NOMO-1 treated with DMSO at 0.1 percent for 48 hours (cell line): Measurements from ENCODE around the gene SPSB3.
"Not testable (repeated sequence)": the region's sequence is repeated elsewhere in the genome, so short reads cannot be mapped to it uniquely, and the experiment has no call there.

Source experiments
- DNase-seq: peaks from one replicate; lab custom pipeline; 2025; ENCODE audit not compliant: unreplicated experiment; lab: John Stamatoyannopoulos, UW

The SPSB3 gene

DNA sequence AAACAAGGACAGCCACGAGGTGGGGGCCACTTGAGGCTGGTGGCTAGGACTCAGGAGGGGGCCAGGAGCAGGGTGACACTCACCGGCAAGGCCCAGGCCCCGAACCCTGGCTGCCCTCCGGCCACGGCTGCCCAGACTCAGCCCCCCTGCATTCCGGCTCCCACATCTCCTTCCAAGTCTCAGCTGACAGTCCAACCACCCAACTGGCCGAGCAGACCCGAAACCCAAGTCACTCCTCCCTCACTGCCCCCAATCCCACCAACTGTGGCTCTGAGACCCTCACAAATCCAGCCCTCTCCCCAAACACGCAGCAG, 34.9 kb upstream of the SPSB3 start:
- no peak for DNase-seq

DNA sequence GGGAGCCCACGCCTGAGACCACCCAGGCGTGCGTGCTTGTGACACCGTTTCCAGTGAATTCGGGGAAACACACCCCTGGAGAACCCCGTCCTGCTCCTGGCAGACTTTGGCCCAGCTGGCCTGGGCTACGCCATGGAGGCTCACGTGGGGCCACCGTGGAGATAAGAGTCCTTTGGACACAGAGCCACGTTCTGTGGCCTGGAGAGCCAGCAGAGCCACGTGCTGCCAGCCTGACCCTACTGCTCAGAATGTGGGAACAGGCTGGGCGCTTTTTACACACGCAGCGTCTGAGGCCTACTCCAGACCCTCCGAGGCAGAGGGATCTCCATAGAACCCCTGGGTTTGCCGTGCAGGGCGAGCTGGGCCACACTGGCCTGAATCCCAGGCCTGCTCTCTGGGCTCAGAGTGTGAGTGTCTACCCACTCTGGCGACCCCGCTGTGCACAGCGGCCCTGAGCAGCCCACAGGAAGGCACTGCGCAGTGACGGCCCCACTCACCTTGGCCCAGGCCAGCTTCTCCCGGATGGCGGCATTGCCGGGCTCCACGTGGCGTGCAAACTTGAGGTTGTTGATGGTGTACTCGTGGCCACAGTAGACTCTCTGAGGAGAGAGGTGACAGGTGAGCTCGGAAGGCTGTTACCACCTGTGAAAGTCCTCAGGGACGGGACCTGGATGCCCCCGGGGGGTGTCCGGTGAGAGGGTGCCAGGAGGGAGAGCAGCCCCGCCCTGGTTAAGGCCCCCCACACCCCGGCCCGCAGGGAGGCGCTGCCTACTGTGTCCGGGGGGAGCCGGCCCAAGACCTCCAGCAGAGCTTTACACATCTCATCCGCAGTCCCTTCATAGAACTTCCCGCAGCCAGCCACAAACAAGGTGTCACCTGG, 34.3 kb upstream of the SPSB3 start:
- no peak for DNase-seq

DNA sequence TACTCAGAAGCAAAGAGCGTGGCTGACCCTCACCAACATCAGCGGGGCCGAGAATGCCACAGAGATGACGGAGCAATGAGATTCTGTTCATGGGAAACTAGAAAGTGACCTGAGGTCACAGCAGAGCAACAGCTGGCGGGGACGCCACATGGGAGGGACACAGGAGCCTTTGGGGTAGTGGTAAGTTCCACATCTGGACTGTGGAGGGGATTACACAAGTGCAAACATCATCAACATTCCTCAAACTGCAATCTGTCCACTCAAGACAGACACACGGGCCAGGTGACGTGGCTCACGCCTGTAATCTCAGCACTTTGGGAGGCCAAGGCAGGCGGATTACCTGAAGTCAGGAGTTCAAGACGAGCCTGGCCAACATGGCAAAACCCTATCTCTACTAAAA, 33.1 kb upstream of the SPSB3 start:
- DNase-seq: no peak

DNA sequence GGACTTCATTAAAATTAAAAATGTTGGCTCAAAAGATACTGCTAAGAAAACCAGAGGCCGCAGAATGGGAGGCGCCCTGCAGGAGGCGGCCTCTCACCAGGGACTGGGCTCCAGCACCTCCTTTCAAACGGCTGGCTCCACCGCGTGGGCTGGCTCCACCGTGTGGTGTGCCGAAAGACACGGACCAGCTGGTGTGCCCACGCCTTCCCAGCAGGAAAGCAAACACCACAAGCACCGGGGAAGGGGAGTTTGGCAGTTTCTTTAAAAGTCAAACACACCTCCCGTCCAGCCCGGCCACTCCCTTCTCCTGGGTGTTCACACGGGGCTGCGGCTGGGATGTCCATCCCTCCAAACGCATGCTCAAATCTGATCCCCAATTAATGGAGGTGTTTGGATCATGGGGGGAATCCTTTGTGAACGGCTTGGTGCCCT, 30.4 kb upstream of the SPSB3 start:
- no peak for DNase-seq

DNA sequence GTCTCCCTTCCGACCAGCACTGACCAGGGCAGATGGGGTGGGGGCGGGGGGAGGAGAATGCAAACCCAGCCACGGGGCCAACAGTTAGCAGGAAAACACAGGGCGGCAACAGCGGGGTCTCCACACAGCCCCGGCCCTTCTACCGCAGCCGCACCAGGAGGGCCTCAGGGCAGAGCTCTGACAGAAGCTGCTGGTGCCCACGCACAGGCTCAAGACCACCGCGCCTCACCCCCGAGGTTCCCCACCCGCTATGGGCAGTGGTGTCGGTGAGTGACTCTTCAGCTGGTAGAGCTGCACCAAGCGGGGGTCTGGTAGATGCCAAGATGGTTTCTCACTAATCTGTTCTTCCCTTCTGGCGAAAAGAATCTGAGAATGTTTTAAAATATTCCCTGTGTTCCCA, 28.2 kb upstream of the SPSB3 start:
- DNase-seq: no peak

DNA sequence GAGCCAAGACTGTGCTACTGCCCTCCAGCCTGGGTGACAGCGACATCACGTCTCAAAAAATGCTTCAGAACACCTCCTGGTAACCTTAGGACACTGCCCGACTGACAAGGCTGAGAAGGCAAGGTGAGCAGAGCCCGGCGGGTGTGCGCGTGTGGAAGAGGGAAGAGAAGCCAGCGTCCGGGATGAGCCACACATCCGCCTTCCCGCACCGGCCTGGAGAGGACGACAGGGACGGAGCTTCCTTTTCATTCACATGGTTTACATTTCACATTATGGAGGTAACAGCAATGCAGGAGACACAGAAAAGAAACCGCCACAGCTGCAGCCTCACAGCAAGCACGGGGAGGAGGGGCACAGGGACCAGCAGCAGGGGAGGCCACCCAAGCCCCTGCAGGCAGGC, 27.7 kb upstream of the SPSB3 start:
- DNase-seq: no peak

DNA sequence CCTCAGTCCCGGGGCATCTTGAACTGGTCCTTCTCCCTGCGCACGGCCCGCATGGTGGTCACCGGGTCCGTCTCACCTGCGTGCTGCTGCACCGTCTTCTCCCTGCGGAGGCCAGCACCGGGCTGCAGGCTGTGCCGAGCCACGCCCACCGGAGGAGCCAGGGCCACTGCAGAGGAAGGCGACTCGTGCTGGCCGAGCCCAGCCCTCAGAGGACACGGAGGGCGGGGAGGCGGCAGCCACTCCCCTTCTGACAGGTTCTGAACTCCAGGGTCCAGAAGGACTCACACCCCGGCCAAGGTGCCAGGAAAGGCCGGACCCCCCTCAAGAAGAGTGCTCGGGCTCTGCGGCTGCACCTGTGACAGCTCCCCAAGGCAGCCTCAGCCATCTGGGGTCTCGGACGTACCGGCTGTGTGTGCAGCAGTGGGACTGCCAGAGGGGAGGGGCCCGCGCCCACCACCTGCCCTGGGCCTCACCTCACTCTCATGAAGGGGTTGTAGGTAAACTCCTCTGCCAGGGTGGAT, 27.0 kb upstream of the SPSB3 start:
- DNase-seq: no peak

DNA sequence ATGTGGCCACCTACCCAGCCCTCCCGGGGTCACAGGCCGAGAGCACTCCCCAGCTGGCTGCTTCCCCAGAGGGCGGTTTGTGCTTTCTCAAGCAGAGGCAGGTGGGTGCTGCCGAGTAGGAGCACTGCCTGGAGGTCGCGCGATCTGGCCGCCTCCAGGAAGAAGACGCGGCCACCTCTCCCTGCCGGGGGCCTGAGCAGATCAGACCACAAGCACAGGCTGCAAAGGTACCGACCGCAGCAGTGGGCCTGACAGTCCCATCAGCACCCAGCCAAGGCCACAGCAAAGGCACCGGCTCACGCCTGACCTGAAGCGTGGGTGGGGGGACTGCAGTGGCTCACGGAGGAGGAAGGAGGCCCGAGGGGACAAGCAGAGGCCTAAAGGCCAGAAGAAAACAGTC, 26.3 kb upstream of the SPSB3 start:
- DNase-seq: no peak

DNA sequence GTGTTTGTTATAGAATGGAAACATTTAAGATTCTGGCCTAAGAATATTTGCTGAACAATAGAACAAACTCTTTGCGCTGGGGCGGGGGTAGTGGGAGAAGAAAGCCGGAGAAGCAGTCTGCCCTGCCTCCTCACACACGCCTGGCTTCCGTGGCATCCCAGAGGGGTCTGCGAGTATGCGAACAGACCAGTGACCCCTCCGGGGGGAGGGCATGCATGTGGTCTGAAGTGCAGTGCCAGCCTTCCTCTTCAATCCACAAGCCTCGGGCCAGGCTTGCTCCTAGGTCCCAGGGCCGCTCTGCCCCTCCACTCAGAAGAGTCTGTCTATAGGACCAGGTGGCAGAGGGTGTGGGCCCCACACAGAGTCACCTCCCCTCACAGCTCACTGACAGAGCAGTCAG, 25.3 kb upstream of the SPSB3 start:
- DNase-seq: no peak

DNA sequence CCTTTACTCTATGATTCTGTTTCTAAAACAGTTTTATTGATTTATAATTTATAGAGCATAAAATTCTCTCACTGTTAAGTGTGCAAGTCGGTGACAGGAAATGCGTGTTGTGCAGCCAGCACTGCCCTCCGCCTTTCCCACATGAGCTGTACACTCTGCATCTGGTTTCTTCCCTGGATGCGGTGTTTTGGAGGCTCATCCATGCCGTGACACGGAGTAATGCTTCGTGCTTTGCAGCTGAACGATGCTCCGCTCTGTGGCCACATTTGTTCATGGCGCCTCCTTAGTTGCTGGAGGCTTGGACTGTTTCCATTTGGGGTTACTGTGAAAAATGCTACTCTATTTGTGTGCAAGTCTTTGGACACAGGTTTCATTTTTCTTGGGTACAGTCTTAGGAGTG, 18.3 kb upstream of the SPSB3 start:
- no peak for DNase-seq

DNA sequence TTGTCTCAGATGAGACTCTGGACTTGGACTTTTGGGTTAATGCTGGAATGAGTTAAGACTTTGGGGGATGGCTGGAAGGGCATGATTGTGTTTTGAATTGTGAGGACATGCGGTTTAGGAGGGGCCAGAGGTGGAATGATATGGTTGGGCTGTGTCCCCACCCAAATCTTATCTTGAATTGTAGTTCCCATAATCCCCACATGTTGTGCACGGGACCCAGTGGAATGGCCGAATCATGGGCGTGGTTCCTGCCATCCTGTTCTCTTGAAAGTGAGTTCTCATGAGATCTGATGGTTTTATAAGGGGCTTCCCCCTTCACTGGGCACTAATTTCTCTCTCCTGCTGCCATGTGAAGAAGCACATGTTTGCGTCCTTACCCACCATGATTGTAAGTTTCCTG, 16.9 kb upstream of the SPSB3 start:
- DNase-seq: not testable (repeated sequence)

DNA sequence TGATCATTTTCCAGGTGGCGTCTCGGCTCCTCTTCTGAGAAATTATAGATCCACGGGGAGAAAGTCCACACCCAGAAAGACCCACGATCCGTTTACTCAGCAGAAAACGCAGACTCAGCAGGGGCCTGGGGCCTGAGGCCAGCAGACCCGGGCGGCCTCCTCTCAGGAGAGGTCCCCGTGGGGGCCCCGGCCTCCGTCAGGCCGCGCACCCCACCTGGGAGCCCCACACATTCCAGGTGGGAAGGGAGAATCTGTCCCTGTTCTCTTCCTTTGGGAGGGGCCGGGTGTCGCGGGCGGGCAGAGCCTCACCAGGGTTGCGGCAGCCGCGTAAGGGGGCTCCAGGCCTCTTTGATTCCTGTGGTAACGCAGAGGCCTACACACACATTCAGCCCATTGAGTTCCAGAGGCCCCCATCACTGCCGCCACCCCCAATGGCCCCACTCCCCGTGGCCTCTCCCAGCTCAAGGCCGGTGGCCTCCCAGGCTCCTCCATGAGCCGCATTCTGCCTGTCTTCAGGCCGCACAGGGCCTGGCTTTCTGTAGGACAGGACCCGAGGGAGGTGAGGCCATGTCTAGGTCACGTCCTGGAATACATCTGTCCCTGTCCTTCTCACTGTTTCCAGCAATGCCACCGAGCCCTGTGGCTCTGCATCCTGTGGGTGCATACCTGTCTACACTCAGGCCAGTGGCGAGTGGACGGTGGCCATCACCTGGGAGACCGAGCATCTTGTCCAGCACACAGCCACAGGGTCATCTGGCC, 12.7 kb upstream of the SPSB3 start:
- no peak for DNase-seq

DNA sequence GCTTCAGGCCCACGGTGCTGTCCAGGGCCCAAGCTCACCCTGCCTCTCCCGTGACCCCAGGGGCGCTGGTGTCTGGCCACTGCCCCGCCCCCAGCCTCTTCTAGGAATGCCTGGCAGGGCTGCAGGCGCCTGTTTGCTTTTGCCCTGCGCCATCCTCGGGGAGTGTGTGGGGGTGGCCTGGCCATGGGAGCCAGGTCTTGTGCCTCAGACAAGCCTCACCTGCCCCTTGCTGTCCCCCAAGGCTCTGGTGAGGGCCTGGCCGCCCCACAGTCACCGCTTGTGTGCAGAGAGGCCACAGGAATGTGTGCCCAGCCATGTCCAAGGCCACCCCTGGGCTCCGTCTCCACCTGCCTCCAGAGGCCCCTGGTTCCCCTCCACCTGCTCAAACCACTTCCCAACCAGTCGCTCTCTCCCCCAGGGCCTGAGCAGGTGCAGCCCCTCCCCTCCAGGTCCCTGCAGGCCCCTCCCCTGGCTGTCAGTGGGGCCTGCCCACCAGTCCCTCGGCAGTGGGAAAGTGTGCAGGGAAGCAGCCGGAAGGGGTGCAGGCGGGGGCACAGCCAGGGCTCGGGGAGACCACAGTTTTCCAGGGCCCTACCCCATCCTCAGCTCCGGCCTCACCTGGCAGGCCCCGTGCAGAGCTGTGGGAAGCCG, 12.0 kb upstream of the SPSB3 start:
- no peak for DNase-seq

DNA sequence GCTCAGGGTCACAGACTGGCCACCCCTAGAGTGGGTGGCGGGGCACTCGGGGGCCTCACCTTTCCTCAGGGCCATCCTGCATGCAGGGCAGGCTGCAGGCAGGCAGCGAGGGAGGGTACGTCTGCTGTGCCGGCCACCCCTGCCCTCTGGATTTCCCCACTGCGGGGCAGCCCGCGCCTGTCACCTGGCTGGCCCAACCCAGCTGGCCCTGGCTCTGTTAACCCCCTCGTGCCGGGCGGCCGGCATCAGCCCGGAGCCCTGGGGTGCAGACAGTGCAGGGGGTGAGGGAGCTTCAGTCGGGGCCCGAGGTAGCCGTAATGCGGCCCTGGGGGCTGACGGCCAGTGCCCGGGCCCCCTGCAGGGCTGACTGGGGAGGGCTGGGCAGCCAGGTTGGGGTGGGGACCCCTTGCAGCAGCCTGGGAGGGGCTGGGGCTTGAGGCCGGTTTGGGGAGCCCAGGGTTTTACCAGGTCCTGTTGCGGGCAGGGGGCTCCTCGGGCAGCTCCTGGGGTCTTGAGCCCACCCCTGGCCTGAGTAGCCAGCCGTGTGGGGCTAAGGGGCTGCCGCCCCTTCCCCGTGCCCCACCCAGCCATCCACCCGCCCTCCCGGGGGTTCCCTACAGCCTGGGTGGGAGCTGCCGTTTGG, 11.3 kb upstream of the SPSB3 start, which contains the start of gene IGFALS:
IGFALS (minus strand) TSS at position 128 of the 643 bp plus-strand sequence; CDS start at position 75, 53 bp downstream.
- no peak for DNase-seq

DNA sequence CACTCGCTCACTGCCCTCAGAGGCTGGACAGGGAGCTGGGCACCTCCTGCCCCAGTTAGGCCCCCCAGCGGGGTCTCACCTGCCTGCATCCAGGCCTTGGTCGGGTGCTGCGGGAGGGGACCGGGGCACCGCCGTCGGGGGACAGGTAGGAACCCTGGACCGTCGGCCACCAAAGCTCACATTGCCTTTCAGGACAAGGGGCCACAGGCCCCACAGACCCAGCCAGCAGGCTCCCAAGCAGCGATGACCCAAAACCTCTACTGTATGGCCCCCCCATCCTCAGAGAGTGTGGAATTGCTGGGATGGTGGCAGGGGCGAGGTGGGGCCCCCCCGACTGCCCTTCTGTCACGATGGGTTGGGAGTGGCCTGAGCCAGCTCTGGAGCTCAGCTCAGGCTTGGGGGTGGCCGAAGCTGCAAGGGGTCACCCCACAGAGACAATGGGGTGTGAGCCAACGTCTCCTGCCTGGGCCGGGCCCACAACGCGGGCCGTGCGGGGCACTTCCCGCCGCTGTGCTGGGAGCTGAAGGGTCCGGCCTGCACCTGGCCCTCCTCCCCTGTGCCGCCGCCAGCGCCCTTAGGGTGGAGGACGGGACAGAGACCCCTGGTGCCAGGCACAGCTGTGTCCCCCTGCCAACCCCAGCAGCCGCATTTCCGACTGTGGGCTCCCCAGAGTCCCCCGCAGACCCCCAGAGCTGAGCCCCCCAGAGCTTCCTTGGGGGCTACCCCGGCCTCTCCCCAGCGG, 10.6 kb upstream of the SPSB3 start:
- no peak for DNase-seq

DNA sequence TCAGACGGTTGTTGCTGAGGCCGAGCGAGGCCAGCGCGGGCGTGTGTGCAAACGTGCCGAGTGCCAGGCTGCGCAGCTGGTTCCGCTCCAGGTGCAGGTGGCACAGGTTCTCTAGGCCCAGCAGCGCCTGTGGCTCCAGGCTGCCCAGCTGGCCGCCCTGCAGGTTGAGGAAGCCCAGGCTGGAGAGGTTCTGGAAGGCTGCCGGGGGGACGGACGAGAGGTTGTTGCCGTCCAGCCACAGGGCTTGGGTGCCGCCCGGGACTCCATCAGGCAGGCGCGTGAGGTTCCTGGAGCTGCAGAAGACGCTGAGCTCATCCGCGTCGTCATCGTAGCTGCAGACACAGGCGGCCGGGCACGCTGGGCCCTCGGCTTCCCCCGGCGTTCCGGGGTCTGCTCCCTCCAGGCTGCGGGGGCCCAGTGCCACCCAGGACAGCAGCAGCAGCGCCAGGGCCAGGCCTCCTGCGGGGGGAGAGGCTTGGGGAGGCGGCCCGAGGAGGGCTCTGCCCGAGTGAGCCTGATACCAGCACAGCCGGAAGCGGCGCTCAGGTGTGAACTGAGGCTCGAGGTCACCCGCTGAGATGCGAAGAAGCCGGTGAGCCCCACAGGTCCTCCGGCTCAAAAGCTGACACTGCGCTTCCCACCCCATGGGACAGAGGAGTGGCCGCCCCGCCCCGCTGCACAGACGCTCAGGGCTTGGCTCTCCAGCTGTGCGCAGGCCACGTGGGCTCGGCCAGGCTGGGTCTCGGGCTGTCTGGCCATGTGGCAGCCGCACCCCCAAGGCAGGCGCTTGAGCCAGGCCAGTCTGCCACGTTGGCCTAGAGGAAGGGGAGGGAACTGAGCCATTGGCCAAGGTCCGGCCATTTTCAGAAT, 9.8 kb upstream of the SPSB3 start:
- no peak for DNase-seq

DNA sequence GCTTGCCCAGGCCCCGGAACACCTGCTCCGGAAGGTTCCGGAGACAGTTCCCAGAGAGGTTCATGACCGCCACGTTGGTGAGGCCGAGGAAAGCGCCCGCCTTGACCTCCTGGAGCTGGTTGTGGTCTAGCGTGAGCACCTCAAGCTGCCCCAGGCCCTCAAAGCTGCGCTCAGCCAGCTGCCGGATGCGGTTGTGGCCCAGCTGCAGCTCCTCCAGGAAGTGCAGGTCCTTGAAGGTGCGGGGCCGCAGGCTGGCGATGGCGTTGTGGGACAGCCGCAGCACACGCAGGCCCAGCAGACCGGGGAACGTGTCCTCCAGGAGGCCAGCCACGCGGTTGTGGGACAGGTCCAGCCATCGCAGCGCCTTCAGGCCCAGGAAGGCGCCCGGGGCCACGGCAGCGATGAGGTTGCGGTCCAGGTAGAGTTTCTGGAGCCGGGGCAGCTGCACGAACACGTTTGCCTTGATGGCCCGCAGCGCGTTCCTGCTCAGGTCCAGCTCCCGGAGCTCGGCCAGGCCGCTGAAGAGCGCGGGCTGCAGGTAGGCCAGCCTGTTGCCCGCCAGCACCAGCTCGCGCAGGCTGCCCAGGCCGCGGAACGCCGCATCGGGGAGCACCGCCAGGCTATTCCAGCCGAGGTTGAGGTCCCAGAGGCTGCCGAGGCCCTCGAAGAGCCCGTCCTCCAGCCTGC, 9.0 kb upstream of the SPSB3 start:
- no peak for DNase-seq

DNA sequence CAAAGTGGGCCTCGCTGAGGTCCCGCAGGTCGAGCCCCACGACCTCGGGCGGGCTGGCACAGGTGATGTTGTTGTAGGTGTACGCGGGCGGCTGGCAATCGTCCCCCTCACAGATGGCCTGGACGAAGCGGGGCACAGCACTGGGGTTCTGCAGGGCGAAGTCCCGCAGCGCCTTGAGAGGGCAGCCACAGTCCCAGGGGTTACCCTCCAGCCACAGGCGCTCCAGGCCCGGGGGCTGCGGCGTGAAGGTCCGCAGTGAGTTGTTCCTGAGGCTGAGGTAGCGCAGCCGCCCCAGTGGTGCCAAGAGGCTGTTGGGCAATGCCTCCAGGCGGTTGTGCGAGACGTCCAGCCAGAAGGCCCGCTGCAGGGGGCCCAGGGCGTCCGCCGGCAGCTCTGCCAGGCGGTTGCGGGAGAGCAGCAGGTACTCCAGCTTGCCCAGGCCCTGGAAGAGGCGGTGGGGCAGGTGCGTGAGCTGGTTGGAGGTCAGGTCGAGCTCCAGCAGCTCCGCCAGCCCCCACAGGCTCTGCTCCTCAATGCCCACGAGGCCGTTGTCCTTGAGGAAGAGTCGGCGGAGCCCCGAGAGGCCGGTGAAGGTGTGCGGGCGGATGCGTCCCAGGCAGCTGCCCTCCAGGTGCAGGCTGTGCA, 8.4 kb upstream of the SPSB3 start:
- no peak for DNase-seq

DNA sequence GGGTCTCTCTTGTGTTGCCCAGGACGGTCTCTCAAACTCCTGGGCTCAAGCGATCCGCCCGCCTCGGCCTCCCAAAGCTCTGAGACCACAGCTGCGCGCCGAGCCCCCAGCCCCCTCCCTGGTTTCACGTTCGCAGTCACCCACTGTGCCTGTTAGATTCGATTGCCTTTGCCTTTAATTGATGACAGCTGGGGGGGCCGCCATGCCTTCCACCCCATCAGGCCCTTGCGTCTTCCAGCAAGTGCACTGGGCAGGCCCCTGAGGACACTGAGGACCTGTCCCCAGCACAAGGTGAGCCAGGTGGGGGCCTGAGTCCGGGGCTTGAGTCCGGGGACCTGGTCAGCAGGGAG, 7.9 kb upstream of the SPSB3 start:
- DNase-seq: no peak
